K562 (cell line): ENCODE data around the gene BICD1. TPM values are rescaled to one million over a fixed set of nuclear protein-coding genes. Genes with fewer than 3 reads are reported as not detected.

ENCODE experiments used
- ATAC-seq: fragments of 200-7000 bp; cut with Tn5 transposase; 3 replicates; pipeline ENCODE4 v1.9.1; 2020; ENCODE audit warnings: moderate library complexity
- BruUV-seq: library from RNA; stranded (reverse); fragments of 400-500 nt; replicated peaks from 2 replicates; lab custom pipeline; 2021; lab: Mats Ljungman, UMichigan
- CTCF ChIA-PET: fragments of 300-600 bp; formaldehyde crosslinking; extraction: SDS; loops from one replicate; lab custom pipeline; 2021; ENCODE audit warnings: low intra/inter-chr PET ratio; lab: Yijun Ruan, JAX
- POLR2A ChIA-PET: fragments of 300-600, 350-650 bp; sonication (Branson Sonifier 250); formaldehyde crosslinking; extraction: SDS; loops from one replicate; lab custom pipeline; 2021; ENCODE audit warnings: antibody characterized with exemption, inconsistent platforms; lab: Yijun Ruan, JAX
- DNase-seq, 4 experiments: peaks; one replicate each; pipeline versions ENCODE4 v3.0.0 to v3.0.0-alpha.2; 2011 to 2018; ENCODE audit warnings: low spot score in 3 of 4, mixed read lengths in 3 of 4; ENCODE audit errors: extremely low read depth in 1 of 4
- FAIRE-seq: peaks from 2 replicates; lab custom pipeline; 2011; peaks lifted over from hg19 to GRCh38; lab: Jason Lieb, UNC
- H2AFZ ChIP-seq: 2 replicates; pipeline ENCODE4 v1.6.0; 2011; ENCODE audit warnings: low read depth, low read length, control low read depth, inconsistent platforms
- H3K27ac ChIP-seq: fragments of 200-600 bp; 3 replicates; pipeline ENCODE4 v1.8.0; 2011; ENCODE audit warnings: low read depth, mild to moderate bottlenecking, control low read depth, inconsistent platforms, low read length, moderate library complexity, mixed read lengths; ENCODE audit errors: extremely low read depth
- H3K27me3 ChIP-seq, 2 experiments: fragments of 300-600 bp in 1 of 2; 2 replicates in 1 of 2; 3 replicates in 1 of 2; pipeline versions ENCODE4 v1.6.0 to v1.8.0; 2011; ENCODE audit warnings: inconsistent platforms in 2 of 2, low read length in 2 of 2, mild to moderate bottlenecking in 1 of 2, mixed read lengths in 1 of 2, moderate library complexity in 1 of 2; ENCODE audit not compliant: control insufficient read depth in 2 of 2, insufficient read depth in 2 of 2
- H3K36me3 ChIP-seq: fragments of 300-600 bp; 3 replicates; pipeline ENCODE4 v1.8.0; 2011; ENCODE audit warnings: mild to moderate bottlenecking, low read length, inconsistent platforms; ENCODE audit not compliant: control insufficient read depth, insufficient read depth
- H3K4me1 ChIP-seq, 2 experiments: fragments of 200-600 bp in 1 of 2; replicated peaks in 1 of 2; 2 replicates in 1 of 2; 3 replicates in 1 of 2; pipeline versions ENCODE4 v1.5.1 to v1.8.0; 2011; ENCODE audit warnings: inconsistent platforms in 2 of 2, low read length in 2 of 2, mild to moderate bottlenecking in 1 of 2, mixed read lengths in 1 of 2, moderate library complexity in 1 of 2; ENCODE audit not compliant: control insufficient read depth in 2 of 2, insufficient read depth in 2 of 2
- H3K4me2 ChIP-seq: 2 replicates; pipeline ENCODE4 v1.6.1; 2011; ENCODE audit warnings: low read length, control low read depth, inconsistent platforms, mixed read lengths; ENCODE audit not compliant: insufficient read depth
- H3K4me3 ChIP-seq: fragments of 200-600 bp; sonication (generic), shearing (Covaris generic); 2 replicates; pipeline ENCODE4 v1.5.1; 2016; ENCODE audit warnings: control low read depth, inconsistent platforms
- H3K79me2 ChIP-seq: fragments of 200-600 bp; 3 replicates; pipeline ENCODE4 v1.8.0; 2011; ENCODE audit warnings: low read length, inconsistent platforms; ENCODE audit not compliant: control insufficient read depth, insufficient read depth
- H3K9ac ChIP-seq, 2 experiments: 2 replicates each; pipeline versions ENCODE4 v1.6.0 to v1.6.1; 2011; ENCODE audit warnings: low read depth in 2 of 2, low read length in 2 of 2, control low read depth in 1 of 2, inconsistent platforms in 1 of 2, mild to moderate bottlenecking in 1 of 2, mixed read lengths in 1 of 2; ENCODE audit not compliant: insufficient read depth in 1 of 2
- H3K9me1 ChIP-seq: one replicate; pipeline ENCODE4 v1.6.0; 2011; ENCODE audit warnings: inconsistent platforms, mild to moderate bottlenecking, low read length, moderate library complexity; ENCODE audit not compliant: control insufficient read depth, insufficient read depth
- H3K9me3 ChIP-seq: replicated peaks from 2 replicates; pipeline ENCODE4 v1.5.1; 2011; ENCODE audit warnings: low read depth, low read length, inconsistent platforms; ENCODE audit not compliant: control insufficient read depth, insufficient read depth
- H4K20me1 ChIP-seq: replicated peaks from 2 replicates; pipeline ENCODE4 v1.6.1; 2011; ENCODE audit warnings: low read length, inconsistent platforms, mixed read lengths; ENCODE audit not compliant: control insufficient read depth, insufficient read depth
- ATF4 ChIP-seq: fragments of 450-650 bp; formaldehyde crosslinking; IDR thresholded peaks from 2 replicates; pipeline ENCODE4 v1.4.0; 2022; ENCODE audit warnings: mild to moderate bottlenecking, moderate library complexity
- CREB1 ChIP-seq, 2 experiments: sonication (generic) in 1 of 2; formaldehyde crosslinking in 1 of 2; IDR thresholded peaks; 2 replicates each; pipeline versions ENCODE4 v1.6.1 to v1.8.0; 2012 to 2022; ENCODE audit warnings: inconsistent platforms in 1 of 2, mild to moderate bottlenecking in 1 of 2, missing genetic modification reagents in 1 of 2, moderate library complexity in 1 of 2
- DDX20 ChIP-seq: fragments of 450-650 bp; IDR thresholded peaks from 2 replicates; pipeline ENCODE4 v1.6.1; 2016; ENCODE audit warnings: missing genetic modification characterization, low read depth, mild to moderate bottlenecking, missing compliant biosample characterization, moderate library complexity
- LCOR ChIP-seq: sonication (generic); formaldehyde crosslinking; IDR thresholded peaks from 2 replicates; pipeline ENCODE4 v1.8.0; 2022; ENCODE audit warnings: mild to moderate bottlenecking, missing genetic modification reagents
- MED1 ChIP-seq: sonication (generic); formaldehyde crosslinking; IDR thresholded peaks from 2 replicates; pipeline ENCODE4 v1.8.1; 2023; ENCODE audit warnings: missing genetic modification reagents, borderline replicate concordance
- NR3C1 ChIP-seq: sonication (generic); formaldehyde crosslinking; IDR thresholded peaks from 2 replicates; pipeline ENCODE4 v1.8.1; 2022; ENCODE audit warnings: missing genetic modification reagents
- PHTF2 ChIP-seq: fragments of 250-450 bp; sonication (Bioruptor Pico); IDR thresholded peaks from 2 replicates; pipeline ENCODE4 v1.5.0; 2021; ENCODE audit warnings: mild to moderate bottlenecking
- TRIM28 ChIP-seq: fragments of 450-650 bp; IDR thresholded peaks from 2 replicates; pipeline ENCODE4 v1.6.1; 2017
- ZBTB26 ChIP-seq: fragments of 450-650 bp; formaldehyde crosslinking; IDR thresholded peaks from 2 replicates; pipeline ENCODE4 v1.4.0; 2022; ENCODE audit warnings: missing genetic modification characterization
- ZBTB5 ChIP-seq: fragments of 450-650 bp; IDR thresholded peaks from 2 replicates; pipeline ENCODE4 v1.6.1; 2017; ENCODE audit warnings: antibody characterized with exemption
- ZC3H4 ChIP-seq: sonication (generic); formaldehyde crosslinking; IDR thresholded peaks from 2 replicates; pipeline ENCODE4 v1.9.0; 2021; ENCODE audit warnings: missing genetic modification reagents, borderline replicate concordance
- ZNF76 ChIP-seq: fragments of 250-450 bp; sonication (Bioruptor Pico); IDR thresholded peaks from 2 replicates; pipeline ENCODE4 v1.4.0; 2020; ENCODE audit warnings: mild to moderate bottlenecking, moderate library complexity, borderline replicate concordance
- WGBS: fragments of 100-300 bp; shearing (Covaris generic); methylation state at CpG from one replicate; pipeline ENCODE4 v1.1.6; 2016; ENCODE audit warnings: low coverage, mixed read lengths; ENCODE audit not compliant: insufficient coverage; ENCODE audit errors: missing lambda C conversion rate; 5-methylcytosine and 5-hydroxymethylcytosine counted together
- in situ Hi-C: fragments of 300-500 bp; cut with MboI; formaldehyde crosslinking; loops from 4 replicates; pipeline ENCODE4 v1.15.0; 2018; ENCODE audit warnings: inconsistent platforms, mixed read lengths
- intact Hi-C: fragments of 100-400 bp; cut with micrococcal nuclease; formaldehyde crosslinking; loops from 2 replicates; pipeline ENCODE4 v1.14.2; 2022
- polyA plus RNA-seq, 8 experiments: library from polyadenylated mRNA; depleted of rRNA in 4 of 8; stranded (reverse) in 5 of 8; unstranded in 3 of 8; fragments of >200 nt; fragmentation: Nextera tagmentation in 2 of 8; fragmentation: Illumina TruSeq in 1 of 8; extraction: Ambion mirVana in 2 of 8; extraction: Trizol in 1 of 8; gene quantifications; 2 replicates each; pipeline versions ENCODE4 v1.2.1 to v1.2.3, GENCODE V29; 2011 to 2014; ENCODE audit warnings: inconsistent platforms in 1 of 8, missing spikeins in 1 of 8
- total RNA-seq, 7 experiments: library from RNA; depleted of rRNA in 6 of 7; stranded (reverse); fragments of >200 nt in 6 of 7; fragmentation: Illumina TruSeq in 2 of 7; extraction: Trizol in 2 of 7; gene quantifications; 2 replicates each; pipeline versions ENCODE4 v1.2.1 to v1.2.3, GENCODE V29; 2011 to 2021; ENCODE audit warnings: low replicate concordance in 1 of 7

BICD1 gene
- total and polyA plus RNA-seq, 9 of the 15 experiments (the other 6 are each of a cell fraction or from before 2014, with no cell fraction given) = 3.5 to 21.1 (median 12.5) TPM

- in situ Hi-C loops = no loop called here
- H3K9me1 ChIP-seq = no peaks in the 10 kb centered on the region
- 50% methylated on average over 5 of the region's 5 CpGs for WGBS
These were observed 54.4 kb downstream of the BICD1 start for GRCh38 chr12:32161058-32161457.

More at GRCh38 chr12:32161058-32161457, 54.4 kb downstream of the BICD1 start:
- H3K4me2 ChIP-seq = no peak overlapping the region
- FAIRE-seq (no peak), DNase-seq (no peak), ATAC-seq (no peak)
- no peaks in the 10 kb centered on the region for H3K36me3 ChIP-seq
- no peaks in the 10 kb centered on the region for H4K20me1 ChIP-seq
- no TSS peak for BruUV-seq
- H3K27me3 ChIP-seq = no peaks in the 10 kb centered on the region
- no peak overlapping the region for H3K27ac ChIP-seq
- no peak overlapping the region for H2AFZ ChIP-seq
- no peak overlapping the region for H3K9ac ChIP-seq
- H3K4me3 ChIP-seq = no peak overlapping the region
- peaks cover 0 to 3% of the 10 kb centered on the region in 2 experiments; a peak in 3 of 5 replicates for H3K4me1 ChIP-seq
- no peaks in the 10 kb centered on the region for H3K79me2 ChIP-seq
- no peak for TF ChIP-seq LCOR (CRISPR knock-in tag)
- TF ChIP-seq DDX20 (tag) = no peak
- no peak for TF ChIP-seq TRIM28
- TF ChIP-seq NR3C1 = no peak
- TF ChIP-seq ZBTB5 = no peak
- no peak for TF ChIP-seq ZC3H4 (CRISPR knock-in tag)
- no peak for TF ChIP-seq MED1
- no peak for TF ChIP-seq ZBTB26 (CRISPR knock-in tag)
- TF ChIP-seq ATF4 = no peak
- no peak for TF ChIP-seq PHTF2 (CRISPR knock-in tag)
- no peak for TF ChIP-seq ZNF76 (CRISPR knock-in tag)
- no peak for TF ChIP-seq CREB1 (IDR thresholded peaks at IDR 0.05)
- no peak for TF ChIP-seq CREB1 (CRISPR knock-in tag; IDR thresholded peaks at IDR 0.05)
- intact Hi-C loops = no loop called here
- no peaks in the 10 kb centered on the region; the same call in 1 of the 2 replicates for H3K9me3 ChIP-seq
- ChIA-PET CTCF (no interaction called here), POLR2A (no interaction called here)
